T-helper 1 cell treated with Interleukin-12 subunit alpha and Interleukin-12 subunit beta and Interleukin-4 antibody, amounts not matched to agents 30 μg/mL and 1 μg/mL, for 36 hours (primary cell): ENCODE measurements around the gene PTPRT.

Source experiments
- H3K27ac Mint-ChIP-seq: one replicate; pipeline ENCODE4 v1.8.0; 2021; ENCODE audit warnings: mild to moderate bottlenecking, mixed read lengths
- H3K27me3 Mint-ChIP-seq: one replicate; pipeline ENCODE4 v1.8.0; 2021; ENCODE audit warnings: low read depth, mixed read lengths
- H3K36me3 Mint-ChIP-seq: one replicate; pipeline ENCODE4 v1.8.0; 2021; ENCODE audit warnings: low read depth, mixed read lengths
- H3K4me1 Mint-ChIP-seq: one replicate; pipeline ENCODE4 v1.8.0; 2021; ENCODE audit warnings: low read depth, mixed read lengths
- H3K4me3 Mint-ChIP-seq: one replicate; pipeline ENCODE4 v1.8.0; 2021; ENCODE audit warnings: mild to moderate bottlenecking, moderate library complexity, mixed read lengths
- H3K9me3 Mint-ChIP-seq: one replicate; pipeline ENCODE4 v1.8.0; 2021; ENCODE audit warnings: mixed read lengths

Gene PTPRT

DNA sequence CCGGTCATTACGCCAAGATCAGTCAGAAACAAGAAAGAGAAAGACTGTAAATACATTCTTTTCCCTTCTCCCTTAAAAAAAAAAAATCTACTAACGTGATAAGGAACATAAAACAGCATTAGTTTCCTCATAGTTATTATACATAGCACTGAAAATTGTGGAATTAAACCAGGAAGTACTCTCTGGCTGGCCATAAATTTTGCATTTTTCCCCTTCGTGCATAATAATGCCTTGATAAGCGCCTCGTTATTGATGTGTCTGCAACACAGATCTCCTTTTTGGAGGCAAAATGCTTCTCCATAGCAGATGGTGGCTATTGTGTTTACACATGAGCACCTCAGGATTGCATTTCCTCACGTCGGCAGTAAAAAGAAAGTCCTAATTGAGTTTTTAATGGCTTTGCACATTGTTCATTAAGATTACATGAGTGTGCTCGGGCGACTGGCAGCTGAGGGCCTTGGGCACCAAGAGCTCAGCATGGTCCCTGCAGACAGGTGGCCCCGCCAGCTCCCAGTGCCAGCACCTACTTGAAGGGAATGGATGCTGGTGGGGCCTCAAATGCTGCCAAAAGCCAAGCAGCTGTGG, 394.5 kb downstream of the PTPRT start:
- Mint-ChIP-seq H3K27ac (no peak overlapping the region), H3K27me3 (no peaks in the 10 kb centered on the region), H3K4me3 (no peak overlapping the region), H3K36me3 (no peaks in the 10 kb centered on the region), H3K9me3 (peaks cover 9% of the 10 kb centered on the region), H3K4me1 (no peaks in the 10 kb centered on the region)

DNA sequence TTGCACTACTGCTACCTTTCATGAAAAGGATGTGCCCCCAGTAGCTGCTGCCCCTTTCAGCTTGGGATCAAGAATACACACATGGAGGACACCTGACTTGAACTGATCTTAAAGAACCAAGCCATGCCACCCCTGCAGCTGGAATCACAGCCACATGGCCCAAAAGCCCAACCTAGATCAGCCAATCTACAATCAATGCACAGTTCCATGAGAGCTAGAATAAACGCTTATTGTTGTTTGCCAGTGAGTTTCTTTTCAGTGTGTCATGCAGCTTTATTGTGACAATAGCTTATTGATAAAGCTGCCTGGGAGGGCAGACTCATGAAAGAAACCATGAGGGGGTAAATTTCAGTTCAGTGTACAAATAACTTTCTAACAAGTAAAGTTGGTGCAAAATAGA, 397.7 kb downstream of the PTPRT start:
- Mint-ChIP-seq H3K4me3 (no peak overlapping the region), H3K4me1 (no peaks in the 10 kb centered on the region), H3K9me3 (peaks cover 9% of the 10 kb centered on the region), H3K27ac (no peak overlapping the region), H3K27me3 (no peaks in the 10 kb centered on the region), H3K36me3 (no peaks in the 10 kb centered on the region)

DNA sequence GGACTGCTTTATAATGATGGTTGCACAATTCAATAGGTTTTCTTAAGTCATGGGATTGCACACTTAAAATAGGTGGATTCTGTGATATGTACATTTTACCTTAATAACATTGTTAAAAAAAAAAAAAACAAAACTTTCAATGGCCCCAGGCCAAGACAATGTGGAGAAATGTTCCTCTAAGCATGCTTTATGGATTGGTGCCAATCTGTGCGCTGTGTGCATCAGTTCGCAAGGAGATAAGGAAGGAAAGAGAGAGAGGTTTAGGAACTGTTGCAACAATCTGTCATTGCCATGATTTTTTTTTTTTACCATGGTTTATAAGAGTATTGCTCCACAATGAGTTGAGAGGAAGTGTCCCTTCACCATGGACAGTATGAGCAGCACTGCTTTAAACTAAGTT, 399.6 kb downstream of the PTPRT start:
- Mint-ChIP-seq H3K27me3 (no peaks in the 10 kb centered on the region), H3K36me3 (no peaks in the 10 kb centered on the region), H3K27ac (no peak overlapping the region), H3K9me3 (peaks cover 4% of the 10 kb centered on the region), H3K4me3 (no peak overlapping the region), H3K4me1 (no peaks in the 10 kb centered on the region)

DNA sequence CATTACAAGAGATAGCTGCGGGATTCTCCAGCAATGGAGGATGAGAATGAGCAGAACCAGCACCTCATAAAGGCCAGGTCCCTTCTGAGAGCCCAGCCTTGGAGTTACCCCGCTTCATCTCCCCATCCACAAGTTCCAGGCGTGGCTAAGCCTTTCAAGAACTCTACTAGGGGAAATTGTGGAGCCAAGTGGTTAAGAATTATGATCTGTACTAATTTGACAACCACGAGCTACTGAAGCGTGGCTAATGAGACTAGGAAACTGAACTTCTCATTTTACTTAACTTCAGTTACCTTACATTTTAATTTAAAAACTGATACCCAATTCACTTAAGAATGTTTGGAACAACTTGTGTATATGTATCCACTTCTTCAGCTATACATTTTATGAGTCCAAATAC, 401.0 kb downstream of the PTPRT start:
- no peaks in the 10 kb centered on the region for H3K4me1 Mint-ChIP-seq
- H3K36me3 Mint-ChIP-seq: no peaks in the 10 kb centered on the region
- H3K4me3 Mint-ChIP-seq: no peak overlapping the region
- H3K9me3 Mint-ChIP-seq: peaks cover 4% of the 10 kb centered on the region
- no peak overlapping the region for H3K27ac Mint-ChIP-seq
- no peaks in the 10 kb centered on the region for H3K27me3 Mint-ChIP-seq

DNA sequence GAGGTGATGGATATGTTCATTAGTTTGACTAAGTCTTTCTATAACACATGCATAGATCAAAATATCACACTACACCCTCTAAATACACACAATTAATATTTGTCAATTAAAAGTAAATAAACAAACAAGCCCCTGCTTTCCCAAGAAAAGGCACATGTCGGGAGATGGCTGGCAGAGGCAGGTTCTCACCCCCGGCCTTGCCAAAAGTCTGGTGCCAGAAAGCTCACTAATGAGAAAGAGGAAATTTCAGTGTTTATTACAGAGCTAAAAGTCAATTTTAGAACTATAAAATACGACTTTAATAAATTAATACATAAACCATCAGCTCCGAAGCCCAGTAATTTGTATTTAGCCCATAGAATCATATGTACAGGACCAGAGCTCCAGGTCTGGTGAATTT, 404.7 kb downstream of the PTPRT start:
- no peak overlapping the region for H3K4me3 Mint-ChIP-seq
- H3K27me3 Mint-ChIP-seq: no peaks in the 10 kb centered on the region
- H3K27ac Mint-ChIP-seq: no peak overlapping the region
- no peaks in the 10 kb centered on the region for H3K4me1 Mint-ChIP-seq
- no peaks in the 10 kb centered on the region for H3K36me3 Mint-ChIP-seq
- H3K9me3 Mint-ChIP-seq: peaks cover 9% of the 10 kb centered on the region

DNA sequence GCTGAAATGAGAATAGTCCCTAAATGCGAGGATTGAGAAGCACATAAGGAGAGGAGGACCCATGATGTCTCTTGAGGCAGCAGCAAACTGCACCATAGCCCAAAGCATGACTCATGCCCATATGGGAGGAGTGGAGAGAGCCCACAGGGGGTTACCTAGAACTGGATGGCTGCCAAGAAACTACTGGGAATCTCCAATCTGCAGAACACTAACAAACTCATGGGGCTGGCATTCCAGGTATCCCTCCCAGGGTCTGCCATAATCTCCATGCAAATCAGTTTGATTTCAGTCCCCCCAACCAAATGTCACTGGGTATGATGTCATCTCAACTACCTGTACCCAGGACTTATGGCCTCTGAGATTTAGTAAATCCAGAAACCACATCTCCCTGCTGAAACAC, 410.5 kb downstream of the PTPRT start:
- no peak overlapping the region for H3K27ac Mint-ChIP-seq
- no peaks in the 10 kb centered on the region for H3K27me3 Mint-ChIP-seq
- no peaks in the 10 kb centered on the region for H3K4me1 Mint-ChIP-seq
- H3K4me3 Mint-ChIP-seq: no peak overlapping the region
- H3K9me3 Mint-ChIP-seq: peaks cover 9% of the 10 kb centered on the region
- H3K36me3 Mint-ChIP-seq: no peaks in the 10 kb centered on the region

DNA sequence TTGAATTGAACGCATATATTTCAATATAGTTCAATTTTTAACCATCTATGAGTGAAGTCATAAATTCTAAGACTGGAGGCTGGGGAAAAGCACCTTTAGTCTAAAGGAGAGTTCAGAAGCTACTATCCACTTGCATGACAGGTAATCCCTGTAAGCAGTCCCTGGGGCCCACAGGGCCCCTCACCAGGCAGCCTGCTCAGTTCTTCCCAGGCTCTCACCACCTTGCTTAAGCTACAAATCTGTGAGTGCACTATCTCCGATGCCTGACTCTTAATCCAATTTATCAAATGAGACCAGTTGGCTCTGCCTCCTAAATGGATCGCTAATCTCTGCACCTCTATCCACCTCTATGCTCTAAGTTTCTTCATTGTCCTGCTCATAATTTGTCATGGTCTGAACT, 413.8 kb downstream of the PTPRT start:
- H3K4me1 Mint-ChIP-seq: no peaks in the 10 kb centered on the region
- H3K27ac Mint-ChIP-seq: no peak overlapping the region
- H3K27me3 Mint-ChIP-seq: no peaks in the 10 kb centered on the region
- H3K4me3 Mint-ChIP-seq: no peak overlapping the region
- no peaks in the 10 kb centered on the region for H3K36me3 Mint-ChIP-seq
- peaks cover 11% of the 10 kb centered on the region for H3K9me3 Mint-ChIP-seq

DNA sequence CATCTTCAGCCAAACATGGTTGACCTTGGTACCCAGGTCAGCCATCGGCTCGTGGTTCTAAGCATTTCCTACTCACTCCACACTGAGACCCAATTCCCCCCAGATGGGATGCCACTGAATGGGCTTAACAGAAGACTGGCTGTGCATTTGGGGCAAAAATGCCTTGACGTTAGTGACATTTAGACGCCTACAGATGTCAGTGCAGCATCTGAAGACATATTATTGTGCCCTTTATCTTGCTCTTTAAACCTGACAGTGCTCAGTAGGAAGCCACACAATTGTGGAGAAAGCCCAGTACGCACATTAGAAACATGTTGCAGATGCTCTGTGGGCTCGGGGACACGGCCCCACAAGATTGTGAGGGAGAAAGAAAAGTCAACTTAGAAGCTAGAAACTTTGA, 414.7 kb downstream of the PTPRT start:
- peaks cover 11% of the 10 kb centered on the region for H3K9me3 Mint-ChIP-seq
- H3K27ac Mint-ChIP-seq: no peak overlapping the region
- no peaks in the 10 kb centered on the region for H3K4me1 Mint-ChIP-seq
- no peaks in the 10 kb centered on the region for H3K27me3 Mint-ChIP-seq
- no peak overlapping the region for H3K4me3 Mint-ChIP-seq
- H3K36me3 Mint-ChIP-seq: no peaks in the 10 kb centered on the region

DNA sequence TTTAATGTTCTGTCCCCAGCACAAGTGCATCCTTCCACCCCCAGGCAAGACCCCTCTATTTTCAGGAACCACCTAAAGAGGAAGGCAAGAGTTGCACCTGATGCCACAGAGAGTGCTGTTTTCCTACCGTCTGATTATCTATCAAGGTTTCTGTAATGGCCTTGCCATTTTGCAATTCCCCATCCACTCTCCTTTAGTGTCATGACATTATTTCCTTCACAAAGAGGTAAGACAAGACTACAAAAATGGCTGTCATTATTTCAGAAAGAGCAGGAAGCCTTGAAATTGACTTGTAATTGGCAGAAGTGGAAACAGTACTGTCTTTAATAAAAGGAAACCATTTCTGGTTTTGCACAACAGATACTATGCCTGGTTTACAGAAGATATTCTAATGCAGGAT, 426.7 kb downstream of the PTPRT start:
- H3K4me3 Mint-ChIP-seq: no peak overlapping the region
- H3K36me3 Mint-ChIP-seq: no peaks in the 10 kb centered on the region
- no peaks in the 10 kb centered on the region for H3K4me1 Mint-ChIP-seq
- peaks cover 3% of the 10 kb centered on the region for H3K9me3 Mint-ChIP-seq
- no peak overlapping the region for H3K27ac Mint-ChIP-seq
- H3K27me3 Mint-ChIP-seq: no peaks in the 10 kb centered on the region

DNA sequence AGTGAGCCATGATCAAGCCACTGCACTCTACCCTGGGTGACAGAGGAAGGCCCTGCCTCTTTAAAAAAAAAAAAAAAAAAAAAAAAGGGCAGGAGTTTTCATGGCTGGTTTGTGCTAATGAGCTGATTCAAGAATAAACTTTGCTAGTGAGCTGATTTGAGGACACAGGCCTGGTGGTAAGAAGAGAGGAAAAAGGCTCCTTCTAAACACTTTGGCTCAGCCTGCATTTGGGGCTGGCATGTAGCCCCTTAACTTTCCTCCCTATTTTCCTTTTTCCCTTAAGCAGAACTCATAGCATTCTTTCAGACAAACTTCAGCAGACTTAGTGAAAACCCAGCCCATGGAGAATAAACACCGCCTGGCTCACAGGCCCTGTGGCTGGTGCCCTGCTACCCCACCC, 432.7 kb downstream of the PTPRT start:
- Mint-ChIP-seq H3K27ac (no peak overlapping the region), H3K4me1 (no peaks in the 10 kb centered on the region), H3K27me3 (no peaks in the 10 kb centered on the region), H3K36me3 (no peaks in the 10 kb centered on the region), H3K4me3 (no peak overlapping the region), H3K9me3 (peaks cover 3% of the 10 kb centered on the region)

DNA sequence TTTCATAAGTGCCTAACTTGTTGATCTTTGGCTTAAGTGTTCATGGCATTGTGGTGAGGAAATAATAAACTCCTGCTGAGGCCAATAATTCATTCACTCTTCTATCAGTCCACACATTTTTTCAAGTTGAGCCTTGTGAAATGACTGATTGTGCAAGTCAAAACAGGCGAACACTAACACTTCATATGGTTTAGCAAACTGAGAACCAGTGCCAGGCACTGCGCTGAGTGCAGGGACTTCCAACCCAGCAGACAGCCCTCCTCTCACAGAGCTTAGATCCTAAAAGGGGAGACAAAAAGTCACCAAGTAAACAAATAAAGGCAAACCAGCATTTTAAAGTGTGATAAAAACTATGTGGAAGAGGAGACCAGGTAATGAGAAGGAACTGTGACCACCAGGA, 435.0 kb downstream of the PTPRT start:
- H3K27ac Mint-ChIP-seq: no peak overlapping the region
- H3K4me1 Mint-ChIP-seq: no peaks in the 10 kb centered on the region
- H3K9me3 Mint-ChIP-seq: no peaks in the 10 kb centered on the region
- no peaks in the 10 kb centered on the region for H3K36me3 Mint-ChIP-seq
- no peaks in the 10 kb centered on the region for H3K27me3 Mint-ChIP-seq
- H3K4me3 Mint-ChIP-seq: no peak overlapping the region

DNA sequence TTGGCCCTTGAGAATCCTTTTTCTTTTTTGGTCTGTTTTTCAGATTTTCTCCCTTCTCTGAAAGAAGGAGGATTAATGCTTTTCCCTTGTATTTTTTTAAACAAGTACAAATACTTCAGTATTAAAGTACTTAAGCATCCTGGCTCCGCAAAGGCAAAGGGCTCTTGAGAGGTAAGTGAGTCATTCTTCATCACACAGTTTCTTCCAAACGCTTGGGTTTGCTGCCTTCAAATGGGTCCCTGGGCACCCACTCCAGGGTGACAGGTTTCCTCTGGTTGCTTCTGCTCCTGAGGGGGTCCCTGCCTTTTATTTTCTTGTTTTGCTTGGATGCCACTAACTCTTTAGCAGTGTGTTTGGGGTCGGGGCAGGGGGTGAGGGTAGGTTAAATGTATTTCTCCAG, 437.1 kb downstream of the PTPRT start:
- Mint-ChIP-seq H3K27me3 (no peaks in the 10 kb centered on the region), H3K4me1 (no peaks in the 10 kb centered on the region), H3K9me3 (no peaks in the 10 kb centered on the region), H3K27ac (no peak overlapping the region), H3K4me3 (no peak overlapping the region), H3K36me3 (no peaks in the 10 kb centered on the region)

DNA sequence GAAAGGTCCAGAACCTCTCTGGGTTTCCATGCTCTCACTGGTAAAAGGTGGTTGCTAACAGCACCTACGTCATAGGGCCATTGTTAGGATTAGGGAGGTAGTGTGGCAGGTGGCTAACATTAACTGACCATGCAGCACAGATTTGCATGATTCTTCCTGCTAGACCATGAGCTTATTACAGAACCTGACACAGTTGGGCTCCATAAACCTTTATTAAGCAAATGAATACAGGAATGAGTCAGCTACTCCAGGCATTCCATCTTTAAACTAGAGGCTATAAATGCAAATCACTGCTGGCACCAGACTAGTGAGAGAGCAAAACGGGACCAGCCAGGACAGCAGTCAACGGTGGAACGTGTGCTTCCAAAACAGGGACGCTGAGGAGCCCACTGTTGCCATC, 440.1 kb downstream of the PTPRT start:
- Mint-ChIP-seq H3K9me3 (no peaks in the 10 kb centered on the region), H3K4me3 (no peak overlapping the region), H3K4me1 (no peaks in the 10 kb centered on the region), H3K27ac (no peak overlapping the region), H3K36me3 (no peaks in the 10 kb centered on the region), H3K27me3 (no peaks in the 10 kb centered on the region)

DNA sequence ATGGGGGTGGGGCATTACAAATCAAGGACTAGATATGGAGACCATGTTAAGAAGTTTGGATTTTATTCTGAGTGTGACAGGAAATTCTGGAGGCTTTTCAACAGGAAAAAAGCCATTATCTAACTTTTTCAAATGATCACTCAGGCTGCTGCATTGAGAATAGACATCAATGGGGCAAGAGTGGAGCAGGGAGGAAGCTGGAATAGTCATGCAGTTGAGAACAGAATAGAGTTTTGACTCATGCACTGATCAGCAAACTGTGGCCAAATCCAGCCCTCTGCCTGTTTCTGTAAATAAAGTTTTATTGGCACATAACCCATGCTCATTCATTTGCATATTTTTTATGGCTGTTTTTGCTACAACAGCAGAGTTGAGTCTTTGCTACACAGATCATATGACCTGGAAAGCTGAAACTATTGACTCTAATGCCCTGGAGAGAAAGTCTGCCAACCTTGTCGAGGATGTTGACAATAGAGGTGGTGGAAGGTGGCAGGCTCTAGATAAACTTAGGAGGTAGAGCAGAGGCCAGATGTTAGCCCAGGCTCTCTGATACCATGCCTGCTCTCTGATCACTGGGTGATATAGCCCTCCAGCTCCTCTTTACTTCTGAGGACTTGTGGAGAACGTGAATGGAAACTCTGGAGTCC, 441.8 kb downstream of the PTPRT start:
- Mint-ChIP-seq H3K4me1 (no peaks in the 10 kb centered on the region), H3K27ac (no peak overlapping the region), H3K9me3 (peaks cover 8% of the 10 kb centered on the region), H3K36me3 (no peaks in the 10 kb centered on the region), H3K27me3 (no peaks in the 10 kb centered on the region), H3K4me3 (no peak overlapping the region)

DNA sequence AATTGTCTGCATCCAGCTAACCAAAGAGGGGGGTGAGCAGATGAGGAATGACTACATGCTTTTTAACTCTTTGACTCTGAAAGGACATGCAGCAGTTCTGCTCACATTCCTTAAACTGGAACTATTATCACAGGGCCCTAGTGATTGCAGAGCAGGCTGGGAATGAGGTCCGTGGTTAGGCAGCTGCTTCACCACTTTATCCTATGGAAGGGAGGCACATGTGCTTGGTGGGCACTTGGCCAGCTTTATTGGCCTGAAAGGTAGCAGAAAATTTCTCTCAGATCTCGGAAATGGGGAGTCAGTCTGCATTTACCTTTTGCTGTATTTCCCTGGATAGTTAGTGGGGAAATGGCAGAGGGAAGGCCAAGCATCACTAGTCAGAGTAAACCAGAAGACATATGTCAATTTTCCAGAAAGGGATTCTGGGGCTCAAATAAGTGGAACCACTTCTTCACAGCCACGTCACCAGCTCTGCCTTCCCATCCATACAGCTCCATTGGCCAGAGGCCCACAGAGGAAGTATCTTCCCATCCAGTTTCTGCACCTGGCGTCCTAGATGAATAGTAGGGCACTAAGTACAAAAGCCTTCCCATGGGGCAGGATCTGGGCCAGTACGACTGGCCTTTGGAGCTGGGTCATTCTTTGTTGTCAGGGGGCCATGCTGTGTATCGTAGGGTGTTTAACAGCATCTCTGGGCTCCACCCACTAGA, 444.8 kb downstream of the PTPRT start:
- Mint-ChIP-seq H3K36me3 (no peaks in the 10 kb centered on the region), H3K4me1 (no peaks in the 10 kb centered on the region), H3K9me3 (peaks cover 11% of the 10 kb centered on the region), H3K27ac (no peak overlapping the region), H3K4me3 (no peak overlapping the region), H3K27me3 (no peaks in the 10 kb centered on the region)
